RWPE1 (cell line): ENCODE data around the gene TNS1.

ENCODE experiments used
- CTCF ChIA-PET: fragments of 350-600 bp; sonication (Branson Sonifier 250); formaldehyde crosslinking; extraction: SDS; loops from one replicate; lab custom pipeline; 2021; lab: Yijun Ruan, JAX
- POLR2A ChIA-PET: fragments of 400-600 bp; formaldehyde crosslinking; extraction: SDS; loops from one replicate; lab custom pipeline; 2020; ENCODE audit warnings: antibody characterized with exemption; ENCODE audit not compliant: low non-redundant PET; lab: Yijun Ruan, JAX
- DNase-seq: peaks from one replicate; pipeline ENCODE4 v3.0.0; 2012; ENCODE audit warnings: low spot score
- H3K27ac ChIP-seq: fragments of 450-650 bp; 2 replicates; pipeline ENCODE4 v1.5.1; 2017
- TF ChIP-seq, protein P1 (sequence below): fragments of 450-650 bp; conservative IDR thresholded peaks from 2 replicates; pipeline ENCODE4 v1.5.1; 2017; ENCODE audit warnings: low read depth, mild to moderate bottlenecking

TNS1 gene

DNA sequence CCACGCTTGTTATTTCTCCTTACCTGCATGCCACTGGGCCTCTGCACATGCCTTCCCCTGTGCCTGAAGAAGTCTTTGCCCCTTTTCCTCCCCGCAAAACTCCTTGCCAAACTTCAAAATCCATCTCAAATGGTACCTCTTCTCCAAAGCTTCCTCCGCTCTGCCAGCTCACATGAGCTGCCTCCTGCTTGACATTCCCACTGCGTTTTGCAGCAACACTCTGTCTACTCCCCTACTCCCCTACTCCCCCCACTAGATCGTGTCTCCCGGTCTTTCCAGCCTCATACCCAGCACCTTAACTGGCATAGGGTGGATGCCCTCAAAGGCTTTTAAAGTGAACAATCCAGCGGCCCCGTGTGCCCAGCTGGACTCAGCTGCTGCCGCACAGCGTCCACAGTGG lies 65.8 kb downstream of the TNS1 start:
- ChIA-PET POLR2A (no interaction called here), CTCF (interaction anchor here (1.1 kb wide), 1 partner anchor 57 kb away, joined by 5 read pairs; no protein-coding TSS in a partner anchor)
- DNase-seq, result no peak
- H3K27ac ChIP-seq, result peak overlapping the region; percentile 94
- TF ChIP-seq, protein P1, sequence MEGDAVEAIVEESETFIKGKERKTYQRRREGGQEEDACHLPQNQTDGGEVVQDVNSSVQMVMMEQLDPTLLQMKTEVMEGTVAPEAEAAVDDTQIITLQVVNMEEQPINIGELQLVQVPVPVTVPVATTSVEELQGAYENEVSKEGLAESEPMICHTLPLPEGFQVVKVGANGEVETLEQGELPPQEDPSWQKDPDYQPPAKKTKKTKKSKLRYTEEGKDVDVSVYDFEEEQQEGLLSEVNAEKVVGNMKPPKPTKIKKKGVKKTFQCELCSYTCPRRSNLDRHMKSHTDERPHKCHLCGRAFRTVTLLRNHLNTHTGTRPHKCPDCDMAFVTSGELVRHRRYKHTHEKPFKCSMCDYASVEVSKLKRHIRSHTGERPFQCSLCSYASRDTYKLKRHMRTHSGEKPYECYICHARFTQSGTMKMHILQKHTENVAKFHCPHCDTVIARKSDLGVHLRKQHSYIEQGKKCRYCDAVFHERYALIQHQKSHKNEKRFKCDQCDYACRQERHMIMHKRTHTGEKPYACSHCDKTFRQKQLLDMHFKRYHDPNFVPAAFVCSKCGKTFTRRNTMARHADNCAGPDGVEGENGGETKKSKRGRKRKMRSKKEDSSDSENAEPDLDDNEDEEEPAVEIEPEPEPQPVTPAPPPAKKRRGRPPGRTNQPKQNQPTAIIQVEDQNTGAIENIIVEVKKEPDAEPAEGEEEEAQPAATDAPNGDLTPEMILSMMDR, result no peak

DNA sequence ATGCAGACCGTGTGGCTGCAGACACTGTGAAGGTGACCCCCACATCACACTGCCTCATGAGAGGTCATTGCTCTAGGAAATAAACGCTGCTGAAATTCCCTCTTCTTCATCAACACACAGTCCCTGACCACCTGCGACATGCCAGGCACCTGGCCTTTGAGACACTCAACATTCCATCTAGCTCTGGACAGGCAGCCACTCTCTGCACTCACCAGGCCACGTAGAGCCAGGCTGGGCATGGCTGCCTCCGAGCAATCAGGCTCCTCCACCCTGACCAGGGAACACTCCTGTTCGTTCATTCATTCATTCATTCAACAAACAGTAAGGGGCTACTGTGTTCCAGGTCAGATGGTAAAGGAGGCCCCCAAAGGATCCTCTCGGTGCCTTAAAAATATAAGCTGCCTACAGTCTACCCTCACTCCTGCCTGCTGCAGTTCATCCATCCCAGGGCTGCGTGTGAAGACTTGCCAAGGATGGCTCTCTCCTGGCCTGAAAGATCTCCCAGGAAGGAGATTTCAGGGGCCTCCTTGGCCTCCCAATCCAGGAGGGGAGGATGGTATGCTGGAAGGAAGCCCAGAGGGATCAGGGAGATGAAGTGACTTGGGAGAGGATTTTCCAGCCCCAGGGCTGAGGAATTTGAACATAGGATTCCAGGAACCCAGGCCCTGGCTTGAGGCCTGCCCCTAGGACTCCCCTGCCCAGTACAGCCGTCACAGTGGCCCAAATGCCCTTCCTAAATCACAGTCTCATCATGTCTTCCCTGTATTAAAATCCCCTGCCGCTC lies 66.7 kb downstream of the TNS1 start:
- H3K27ac ChIP-seq, result peak overlapping the region; percentile 94
- ChIA-PET CTCF (interaction anchor here (0.6 kb wide), 1 partner anchor 58 kb away, joined by 7 read pairs; no protein-coding TSS in a partner anchor), POLR2A (no interaction called here)
- TF ChIP-seq, protein P1, result no peak
- no peak for DNase-seq

DNA sequence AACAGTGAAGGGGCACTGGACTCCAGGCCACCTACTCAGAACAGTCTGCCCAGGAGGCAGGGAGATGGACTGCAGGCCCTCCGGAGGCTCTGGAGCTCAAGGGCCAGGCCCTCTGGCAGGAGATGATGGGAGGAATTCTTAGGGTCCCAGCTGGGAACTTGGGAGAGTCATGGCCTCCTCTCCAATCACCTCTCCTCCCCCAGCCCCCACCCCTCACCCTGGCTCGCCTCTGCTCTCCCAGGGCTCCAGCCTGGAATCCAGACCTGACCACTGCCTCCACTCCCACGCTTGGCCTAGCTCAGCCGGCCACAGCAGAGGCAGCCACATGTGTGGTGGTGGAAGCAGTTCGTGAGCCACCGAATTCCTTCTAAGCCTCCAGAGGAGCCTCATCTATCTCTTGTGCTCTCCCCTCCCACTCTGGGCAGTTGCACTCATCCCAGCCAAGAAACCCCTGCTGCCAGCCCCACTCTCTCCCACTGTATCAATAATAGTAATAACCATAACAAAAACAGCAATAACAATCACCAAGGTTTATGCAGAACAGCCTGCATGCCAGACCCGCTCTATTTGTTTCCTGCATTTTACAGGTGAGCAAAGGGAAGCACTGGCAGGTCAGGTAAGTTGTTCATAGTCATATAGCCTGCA lies 67.4 kb downstream of the TNS1 start:
- CTCF ChIA-PET, result interaction anchor here (0.6 kb wide), 1 partner anchor 303 kb away, joined by 4 read pairs; no protein-coding TSS in a partner anchor
- POLR2A ChIA-PET, result no interaction called here
- no peak for DNase-seq
- H3K27ac ChIP-seq, result peak overlapping the region; percentile 94
- TF ChIP-seq, protein P1, result no peak

DNA sequence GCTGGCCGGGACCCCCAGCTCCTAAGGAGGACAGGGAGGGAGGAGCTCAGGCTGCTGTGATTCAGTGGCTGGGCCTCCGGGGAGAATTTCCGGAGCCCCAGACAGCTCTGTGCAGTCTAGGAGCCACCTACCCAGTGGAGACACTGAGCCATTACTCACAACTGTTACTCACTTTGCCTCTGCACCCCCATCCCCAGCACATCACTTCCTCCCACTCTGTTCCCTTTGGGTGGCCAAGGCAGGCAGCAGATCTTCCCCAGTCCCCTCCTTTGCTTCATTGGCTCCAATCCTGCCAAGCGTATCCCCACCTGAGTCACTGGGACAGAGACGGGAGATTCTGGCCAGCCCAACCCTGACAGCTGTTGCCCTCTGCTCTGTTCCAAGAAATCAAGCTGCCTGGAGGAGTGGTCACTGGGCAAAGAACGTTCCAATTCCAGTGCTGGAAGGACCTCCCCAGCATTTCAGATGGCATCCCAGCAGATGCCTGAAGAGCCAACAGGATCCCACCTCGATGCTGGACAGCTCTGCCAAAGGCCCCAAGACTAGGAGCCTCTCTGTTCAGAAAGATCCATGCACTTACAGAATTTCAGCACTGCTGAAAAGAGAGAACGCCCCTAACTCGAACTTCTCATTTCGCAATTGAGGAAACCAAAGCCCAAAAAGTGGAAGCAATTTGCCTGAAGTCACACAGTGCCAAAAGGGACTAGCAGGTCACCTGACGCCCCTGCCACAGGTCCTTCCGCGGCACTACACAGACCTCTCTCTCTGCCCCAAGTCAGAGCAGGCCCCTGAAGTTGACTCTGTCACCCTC lies 68.3 kb downstream of the TNS1 start:
- peak overlapping the region; percentile 94 for H3K27ac ChIP-seq
- POLR2A ChIA-PET, result no interaction called here
- CTCF ChIA-PET, result interaction anchor here (0.6 to 0.7 kb wide), 5 partner anchors 8 to 580 kb away, joined by 3 to 4 read pairs (median 3); no protein-coding TSS in a partner anchor
- TF ChIP-seq, protein P1, result no peak
- DNase-seq, result peak; percentile 89

DNA sequence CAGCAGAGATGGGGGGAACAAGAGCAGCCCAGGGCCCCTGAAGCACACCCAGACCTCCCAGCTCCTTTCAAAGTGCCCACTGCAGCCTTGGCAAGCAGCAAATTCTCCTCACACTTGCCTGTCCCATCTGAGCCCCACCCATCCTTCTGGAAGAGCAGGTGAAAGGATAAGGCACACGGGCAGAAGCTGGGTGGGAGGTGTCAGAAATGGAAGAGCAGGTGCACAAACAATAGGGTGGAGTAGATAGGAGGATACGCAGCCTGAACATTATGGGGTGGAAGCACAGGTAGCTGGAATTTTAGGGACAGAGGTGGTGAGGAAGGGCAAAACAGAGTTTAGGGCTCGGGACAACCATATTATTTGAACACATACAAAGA lies 69.2 kb downstream of the TNS1 start:
- no peak for DNase-seq

More for the DNA sequence above, 69.2 kb downstream of the TNS1 start:
- peak overlapping the region; percentile 94 for H3K27ac ChIP-seq
- TF ChIP-seq, protein P1, result no peak
- ChIA-PET CTCF (interaction anchor here (0.6 to 0.7 kb wide), 4 partner anchors 14 to 581 kb away, joined by 3 read pairs; no protein-coding TSS in a partner anchor), POLR2A (interaction anchor here (0.6 kb wide), 1 partner anchor 99 kb away, joined by 3 read pairs; no protein-coding TSS in a partner anchor)
